HG02943 (cell line): ENCODE data around the gene ANKRD60.

Experiments
- ATAC-seq: cut with Tn5 transposase; IDR thresholded peaks from one replicate; pipeline ENCODE4 v1.9.1; 2021; ENCODE audit warnings: mild to moderate bottlenecking, low read depth, moderate library complexity; ENCODE audit not compliant: unreplicated experiment

ANKRD60 gene

DNA sequence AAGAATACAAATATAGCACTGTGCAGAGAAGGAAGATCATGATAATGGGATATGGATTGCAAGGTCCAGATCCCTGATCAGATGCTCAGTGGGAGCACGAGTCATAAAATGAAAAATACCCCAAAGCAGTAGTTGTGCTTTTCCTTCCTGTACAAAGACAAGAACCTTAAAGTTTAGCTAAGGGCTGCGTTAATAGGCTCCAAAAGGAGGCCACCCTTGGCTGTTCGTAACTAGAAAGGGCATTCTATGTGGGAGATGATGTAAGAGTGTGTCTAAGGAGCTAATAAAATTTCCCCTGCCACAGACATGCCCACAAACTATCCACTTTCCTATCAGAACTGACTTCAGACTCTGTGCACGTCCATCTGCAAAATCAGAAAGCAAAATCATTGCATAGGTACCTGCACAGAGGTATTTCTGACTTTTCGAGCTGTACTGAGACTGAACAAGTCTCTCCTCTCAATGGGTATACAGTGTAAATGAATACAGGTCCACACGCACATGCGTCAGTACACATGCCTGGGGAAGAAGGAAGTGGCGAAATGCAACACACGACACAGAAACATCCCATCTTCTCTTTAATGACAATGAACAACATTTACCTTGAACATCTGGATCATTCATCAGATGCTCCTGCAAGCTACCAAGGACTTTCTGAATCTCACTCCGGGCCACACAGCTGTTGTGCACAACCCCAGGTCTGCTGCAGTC lies 16.9 kb upstream of the ANKRD60 start:
- no peak for ATAC-seq

DNA sequence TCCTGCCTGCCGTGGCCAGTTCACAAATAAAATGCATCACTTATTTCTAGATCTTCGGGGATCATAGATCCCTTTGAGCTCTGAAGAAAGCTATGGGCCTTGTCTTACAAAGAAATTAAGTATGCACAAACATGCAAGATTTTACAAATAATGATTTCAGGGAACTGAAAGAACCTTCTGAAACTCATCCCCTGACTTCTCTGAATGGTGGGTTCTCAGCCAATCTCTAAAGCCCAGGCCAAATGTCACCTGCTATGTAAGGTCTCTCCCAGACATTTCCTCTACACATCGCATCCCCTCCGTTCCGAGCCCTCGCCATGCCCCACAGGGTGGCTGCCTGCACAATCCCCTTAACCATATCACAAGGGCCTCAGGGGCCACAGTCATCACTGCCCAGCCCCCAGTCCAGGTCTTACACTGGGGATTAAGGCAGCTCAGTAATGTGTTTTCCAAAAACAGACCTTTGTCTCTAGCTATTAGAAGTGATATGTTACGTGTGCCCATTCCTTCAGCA lies 16.1 kb upstream of the ANKRD60 start:
- ATAC-seq, result no peak

DNA sequence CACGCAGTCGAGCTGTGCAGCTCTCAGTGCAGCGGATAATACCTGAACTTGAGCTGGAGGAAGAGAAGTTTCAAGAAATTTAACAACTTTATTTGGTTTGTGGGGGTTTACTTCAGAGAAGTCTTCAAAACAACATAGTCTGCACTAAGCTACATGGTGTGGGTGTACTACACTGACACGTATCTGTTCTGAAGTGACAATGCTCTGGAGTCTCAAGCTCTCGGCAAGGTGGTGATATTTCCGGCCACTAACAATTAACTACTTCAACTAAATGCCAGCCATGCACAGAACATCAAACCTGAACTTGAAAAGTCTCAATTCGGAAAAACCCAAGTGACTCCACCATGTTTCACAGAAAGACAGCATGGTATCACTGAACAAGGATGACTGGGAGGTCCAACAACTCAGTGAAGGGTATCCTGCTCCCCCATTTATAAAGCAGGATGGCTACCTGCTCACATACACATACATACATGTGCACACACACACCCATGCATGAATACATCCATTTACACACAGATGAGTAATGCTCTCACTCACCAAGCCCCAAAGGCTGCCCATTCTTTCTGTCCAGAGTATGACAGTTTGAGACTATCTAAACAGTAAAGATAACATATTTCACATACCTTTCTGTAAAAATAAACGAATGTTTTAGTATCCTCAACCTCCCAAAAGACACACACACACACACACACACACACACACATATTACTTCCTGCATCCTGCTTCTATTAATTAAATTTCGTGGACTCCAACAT lies 15.4 kb upstream of the ANKRD60 start:
- no peak for ATAC-seq

DNA sequence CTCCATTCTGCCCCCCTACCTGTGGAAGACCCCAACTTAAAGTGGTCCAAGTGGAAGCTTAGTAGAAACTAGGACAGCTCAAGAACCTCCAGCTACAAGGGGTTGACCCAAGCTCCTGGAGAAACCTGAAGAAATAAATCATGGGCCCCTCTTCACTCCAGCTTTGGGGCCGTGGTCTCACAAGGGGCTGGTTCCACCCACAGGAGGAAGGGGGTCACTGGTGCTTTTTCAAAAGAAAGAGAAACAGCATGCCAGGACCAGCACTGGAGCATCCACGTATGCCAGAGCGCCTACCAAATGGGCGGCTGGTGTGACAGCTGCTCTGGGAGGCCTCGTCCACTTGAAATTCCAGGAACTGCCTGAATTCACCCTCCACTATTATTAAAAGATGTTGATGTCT lies 14.4 kb upstream of the ANKRD60 start:
- ATAC-seq, result no peak

DNA sequence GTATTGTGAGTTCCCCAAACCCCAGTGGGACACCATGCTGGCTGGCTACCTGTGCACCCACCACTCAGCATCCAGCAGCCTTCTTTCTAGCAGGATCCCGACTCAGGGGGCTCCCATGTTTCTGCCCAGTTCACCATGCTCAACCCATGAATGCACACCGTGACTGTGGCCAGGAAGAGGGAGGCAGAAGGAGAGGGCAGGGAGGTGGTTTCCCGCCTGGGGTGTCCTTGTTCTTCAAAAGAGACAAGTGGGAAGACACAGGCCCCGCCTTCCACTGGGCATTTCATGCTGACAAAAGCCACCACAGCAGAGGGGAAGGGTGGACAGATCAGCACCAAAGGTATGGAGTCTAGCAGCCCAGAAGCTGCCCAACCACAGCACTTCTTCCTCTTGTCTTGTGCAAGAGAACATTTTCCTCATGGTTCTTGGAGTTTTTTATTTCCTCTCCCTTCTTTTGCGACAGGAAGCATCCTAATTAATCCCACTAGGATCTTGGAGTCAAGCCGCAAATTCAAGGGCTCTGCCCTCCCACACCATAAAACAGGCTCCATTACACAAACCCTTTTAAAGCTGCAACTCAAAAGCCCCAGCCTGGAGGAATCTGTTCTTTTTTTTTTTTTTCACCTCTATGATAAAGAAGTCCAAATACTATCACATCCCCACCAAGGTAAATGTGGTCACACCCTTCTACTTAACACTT lies 13.5 kb upstream of the ANKRD60 start:
- no peak for ATAC-seq

DNA sequence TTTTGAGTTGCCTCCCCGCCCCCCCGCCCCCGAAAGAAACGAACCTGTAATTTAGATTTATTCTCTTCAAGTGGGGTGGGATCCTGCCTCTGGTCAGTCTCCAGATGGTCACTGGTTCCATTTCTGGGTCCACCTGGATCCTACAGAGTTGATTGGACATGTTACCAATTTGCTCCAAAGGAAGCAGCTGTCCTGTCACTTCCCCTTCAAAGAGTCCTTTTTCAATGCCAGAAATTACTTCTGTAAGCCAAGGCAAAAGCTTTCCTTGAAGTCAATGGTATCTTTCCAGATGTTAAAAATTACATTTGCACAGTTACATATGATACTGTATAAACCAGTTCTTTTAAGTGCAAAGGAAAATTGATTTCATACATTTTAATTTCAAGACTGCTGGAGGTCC lies 12.0 kb upstream of the ANKRD60 start:
- ATAC-seq, result no peak

DNA sequence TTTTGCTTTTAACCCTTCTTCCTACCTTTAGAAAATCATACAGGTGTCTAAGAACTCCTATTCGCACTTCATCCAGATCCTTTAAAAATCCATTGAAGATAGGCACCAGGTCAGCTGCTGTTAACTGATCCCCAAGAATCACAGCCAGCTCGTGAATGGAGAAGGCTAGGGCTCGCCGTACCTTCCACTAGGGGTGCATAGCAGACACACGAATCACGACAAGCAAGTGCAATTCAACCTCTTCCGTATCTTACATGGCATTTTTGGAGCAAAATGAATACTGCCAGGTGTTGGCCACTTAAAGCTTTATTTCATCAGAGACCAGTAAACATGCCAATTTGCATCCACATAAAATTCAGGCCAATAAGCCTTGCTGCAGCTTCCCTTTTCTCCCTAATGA lies 10.8 kb upstream of the ANKRD60 start:
- no peak for ATAC-seq

DNA sequence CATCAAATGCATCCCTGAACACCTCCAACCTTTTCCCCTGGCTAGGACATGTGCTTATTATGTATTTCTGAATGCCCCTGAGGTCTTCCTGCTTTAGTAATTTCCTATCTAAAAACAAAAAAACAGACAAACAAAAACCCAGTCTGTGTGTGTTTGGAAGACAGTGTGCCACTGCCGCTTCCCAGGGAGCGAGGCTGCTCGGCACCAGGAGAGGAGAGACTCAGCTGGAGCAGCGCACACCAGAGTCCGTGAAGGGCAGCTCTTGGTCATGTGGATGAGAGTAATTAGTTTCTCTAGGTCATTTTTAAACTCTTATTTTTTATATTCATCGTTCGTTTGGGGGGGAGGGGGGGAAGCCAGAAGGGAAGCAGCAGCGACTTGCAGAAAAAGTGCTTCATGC lies 10.0 kb upstream of the ANKRD60 start:
- ATAC-seq, result no peak

DNA sequence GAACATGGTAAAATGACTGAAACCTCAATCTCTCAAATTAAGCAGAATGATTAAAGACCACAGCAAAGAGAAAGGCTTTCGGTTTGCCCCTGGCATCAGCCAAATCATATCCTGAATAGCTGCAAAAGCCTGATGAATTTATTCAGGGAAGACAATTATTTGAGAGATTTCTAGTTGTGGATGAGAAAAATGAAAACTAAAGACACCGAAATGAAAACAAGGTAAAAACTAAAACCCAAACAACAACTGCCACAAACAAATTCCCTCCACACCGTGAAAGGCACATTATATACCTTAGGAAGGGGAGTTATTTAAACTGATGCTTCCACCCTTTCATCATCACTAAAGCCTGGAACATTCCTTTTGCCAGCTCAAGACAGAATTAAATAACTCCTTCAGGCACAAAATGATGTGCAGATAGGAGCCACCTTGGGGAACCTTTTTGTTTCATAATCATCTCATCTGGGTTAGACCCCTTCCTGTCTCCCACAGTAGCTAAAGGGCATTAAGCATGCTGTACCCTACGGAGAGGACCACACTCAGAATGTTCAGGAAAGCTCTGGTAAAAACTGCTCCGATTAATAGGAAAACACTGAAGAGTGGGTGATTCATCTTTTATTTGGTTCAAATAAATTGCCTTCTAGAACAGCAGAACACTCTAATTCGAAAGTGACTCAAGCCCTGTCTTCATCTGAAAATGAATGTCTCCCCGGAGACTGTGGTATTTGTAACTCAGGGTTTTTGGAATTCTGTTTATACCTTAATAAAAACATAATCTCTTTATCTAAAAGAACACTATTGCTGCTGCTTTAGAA lies 9.1 kb upstream of the ANKRD60 start:
- no peak for ATAC-seq

DNA sequence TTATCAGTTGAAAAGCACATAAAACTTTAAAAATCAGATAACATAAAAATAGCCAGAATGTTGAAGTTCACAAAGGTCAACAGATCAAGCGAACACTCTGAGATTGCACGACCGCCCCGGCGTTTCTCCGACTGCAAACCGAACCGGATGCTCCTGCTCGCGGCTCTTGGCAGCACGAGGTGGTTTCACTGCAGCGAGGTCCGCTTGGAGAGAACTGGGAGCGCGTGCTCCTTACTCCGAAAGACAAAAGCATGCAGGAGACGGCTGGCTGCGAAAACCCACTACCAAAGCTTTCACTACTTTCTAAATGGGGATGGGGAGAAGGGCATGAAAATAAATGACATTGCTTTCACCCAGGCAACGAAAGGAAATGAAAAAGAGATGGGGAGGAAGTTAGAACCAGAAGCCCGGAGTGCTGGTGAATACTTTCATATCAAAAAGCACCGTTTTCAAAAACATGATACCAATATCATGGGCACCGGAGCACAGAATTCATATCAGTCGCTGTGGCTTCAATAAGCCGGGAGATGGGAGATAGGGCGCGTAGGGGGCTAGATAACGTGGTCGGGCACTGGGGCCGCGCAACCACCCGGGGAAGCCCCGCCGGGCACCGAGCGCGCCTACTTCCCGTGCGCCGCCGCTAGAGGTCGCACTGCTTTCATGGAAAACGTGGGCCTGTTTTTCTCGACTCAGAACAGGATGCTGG lies 8.3 kb upstream of the ANKRD60 start:
- peak; percentile 68 for ATAC-seq

DNA sequence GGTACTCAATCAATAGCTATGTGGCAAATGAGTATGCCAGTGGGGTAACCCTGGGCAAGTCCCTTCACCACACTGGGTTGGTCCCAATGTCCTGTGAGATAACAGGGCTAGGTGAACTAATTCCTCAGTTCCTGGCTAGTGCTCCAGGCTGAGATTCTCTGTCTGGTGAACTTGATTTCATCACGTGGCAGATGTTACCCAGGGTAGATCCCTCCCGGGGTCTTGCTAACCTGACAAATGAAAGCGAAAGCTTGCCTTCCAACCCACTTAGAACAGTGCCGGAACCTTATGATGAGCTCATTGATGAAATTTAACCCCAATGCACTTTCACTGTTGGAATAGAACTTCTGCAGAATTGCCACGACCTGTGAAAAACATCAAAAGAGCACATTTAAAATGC lies 6.6 kb upstream of the ANKRD60 start:
- no peak for ATAC-seq

DNA sequence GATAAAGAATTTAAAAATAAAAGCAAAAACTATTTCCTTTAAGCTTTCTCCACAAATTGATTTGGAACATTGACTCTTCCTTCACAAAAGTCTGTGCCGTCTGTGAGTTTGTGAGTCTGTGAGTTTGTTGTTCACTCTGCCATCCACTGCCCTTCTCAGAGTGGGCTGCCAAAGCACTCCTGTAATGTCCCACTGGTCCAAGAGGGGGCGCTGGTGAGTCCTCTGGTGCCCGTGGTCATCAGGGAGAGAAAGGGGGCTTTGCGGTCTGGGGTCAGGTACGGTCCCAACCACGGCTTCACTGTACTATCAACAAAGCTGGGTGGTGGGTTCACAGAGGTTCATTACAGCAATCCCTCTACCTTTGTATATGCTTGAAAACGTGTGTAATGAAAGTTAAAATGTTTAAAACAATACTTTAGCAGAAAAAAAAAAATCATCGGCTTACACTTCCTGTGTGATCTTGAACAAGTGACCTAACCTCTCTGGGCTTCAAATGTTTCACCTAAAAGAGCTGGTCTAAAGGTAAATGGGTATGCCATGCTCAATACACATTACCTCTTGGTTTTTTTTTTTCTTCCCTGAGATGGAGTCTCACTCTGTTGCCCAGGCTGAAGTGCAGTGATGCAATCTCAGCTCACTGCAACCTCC lies 5.6 kb upstream of the ANKRD60 start:
- ATAC-seq, result no peak

DNA sequence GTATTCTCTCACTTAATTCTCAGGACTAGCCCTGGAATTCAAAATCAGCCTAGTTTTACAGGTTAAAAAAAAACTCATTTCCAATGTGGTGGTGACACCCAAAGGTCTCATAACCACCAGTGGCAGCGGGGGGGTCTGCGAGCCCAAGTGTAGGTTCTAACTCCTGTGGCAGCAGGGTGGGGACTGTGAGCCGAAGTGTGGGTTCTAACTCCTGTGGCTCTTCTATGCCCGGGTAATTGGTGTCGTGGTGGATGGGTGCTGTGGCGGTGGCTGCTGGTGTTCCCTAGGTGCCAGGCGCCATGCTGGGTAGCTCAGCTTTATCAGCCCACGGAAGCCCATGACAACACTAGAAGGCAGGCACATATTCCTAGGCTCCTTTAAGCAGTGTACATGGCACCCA lies 4.9 kb upstream of the ANKRD60 start:
- ATAC-seq, result no peak

DNA sequence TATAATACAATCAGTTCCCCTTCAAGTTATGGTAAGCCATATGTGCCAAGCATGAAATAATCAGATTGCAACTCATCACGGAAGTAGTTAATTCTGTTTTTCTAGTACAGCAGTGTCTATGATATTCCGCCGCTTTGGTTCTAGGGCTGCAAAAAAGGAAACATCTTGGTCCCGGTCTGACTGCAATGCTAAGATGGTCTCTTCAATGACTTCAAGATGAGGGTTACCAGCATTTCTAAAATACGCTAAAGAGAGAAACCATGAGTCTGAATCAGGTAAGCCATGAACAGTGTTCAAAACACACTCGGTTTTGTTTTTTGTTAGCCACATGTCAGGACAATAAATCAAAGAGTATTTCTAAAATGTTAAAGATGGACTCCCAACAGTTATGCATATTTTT lies 3.2 kb upstream of the ANKRD60 start:
- no peak for ATAC-seq

DNA sequence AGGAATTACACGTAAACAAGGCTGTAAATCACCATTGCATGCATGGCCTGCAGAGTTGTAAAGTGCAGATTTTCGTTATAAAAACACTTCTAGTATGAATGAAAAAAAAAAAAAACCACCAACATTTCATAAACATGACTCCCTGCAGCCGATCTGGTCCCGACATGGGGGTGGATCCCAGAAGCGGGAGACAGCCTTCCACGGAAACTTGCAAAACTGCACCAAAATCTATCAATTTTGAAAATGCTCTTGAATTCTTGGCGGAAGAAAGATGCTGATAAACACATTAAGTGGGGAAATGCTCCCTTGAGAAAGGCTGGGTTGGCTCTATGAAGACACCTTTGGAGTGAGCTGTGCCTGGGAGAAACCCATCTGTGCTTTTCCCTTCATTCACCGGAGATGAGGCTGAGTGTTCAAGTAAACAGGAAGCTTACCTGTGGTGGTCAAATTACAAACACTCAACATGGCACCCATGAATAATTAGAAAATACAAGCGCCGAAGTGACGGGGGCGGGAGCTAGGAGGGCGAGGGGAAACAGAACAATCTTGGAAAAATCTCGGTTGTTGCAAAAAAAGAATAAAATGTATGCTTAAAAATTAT lies 845 bp upstream of the ANKRD60 start:
- no peak for ATAC-seq

DNA sequence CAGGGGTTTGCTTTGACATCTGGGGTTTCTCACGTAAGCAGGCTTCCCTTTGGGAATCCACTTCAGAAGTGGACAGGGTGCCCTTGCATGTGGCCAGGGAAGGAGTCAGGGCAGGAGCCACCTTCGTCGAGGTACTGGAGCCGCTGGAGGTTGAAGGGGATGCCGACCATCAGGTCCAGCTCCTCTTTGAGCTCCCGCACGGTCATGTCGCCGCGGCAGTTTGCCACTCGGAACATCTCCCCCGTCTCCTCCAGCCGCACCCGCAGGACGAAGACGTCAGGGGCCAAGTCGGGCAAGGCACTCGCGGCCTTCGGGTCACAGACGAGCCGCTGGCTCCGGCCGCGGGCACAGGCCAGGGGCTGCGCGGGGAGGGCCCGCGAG lies 360 bp downstream of the ANKRD60 start:
- no peak for ATAC-seq

DNA sequence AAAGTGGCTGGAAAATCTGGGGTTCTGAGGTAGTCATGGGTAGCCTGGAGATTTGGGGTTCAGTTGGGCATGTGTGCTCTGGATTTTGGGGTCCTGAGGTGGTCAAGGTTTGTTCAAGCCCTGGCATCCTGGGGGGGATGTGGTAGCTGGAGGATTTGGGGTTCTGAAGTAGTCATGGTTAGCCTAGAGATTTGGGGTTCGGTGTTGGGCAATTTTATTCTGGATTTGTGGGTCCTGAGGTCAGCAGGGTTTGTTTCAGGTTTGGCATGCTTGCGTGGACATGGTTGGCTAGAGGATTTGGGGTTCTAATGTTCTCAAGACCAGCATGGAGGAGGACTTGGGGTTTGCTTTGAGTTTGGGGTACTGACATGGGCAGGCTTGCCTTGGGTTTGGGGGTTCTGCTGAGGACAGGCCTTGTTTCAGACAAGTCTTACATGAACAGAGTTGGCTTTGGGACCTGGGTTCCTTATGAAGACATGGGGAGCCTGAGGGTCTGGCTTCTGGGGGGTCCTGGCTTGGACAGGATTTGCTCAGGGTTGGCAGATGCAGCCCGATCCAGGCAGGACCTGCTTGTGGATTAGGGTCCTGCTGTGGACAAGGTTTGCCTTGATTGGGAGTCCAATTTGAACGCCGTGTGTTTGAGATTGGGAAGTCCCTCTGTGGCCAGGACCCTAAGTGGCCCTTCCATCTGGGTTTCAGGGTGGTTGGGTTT lies 906 bp downstream of the ANKRD60 start:
- no peak for ATAC-seq

DNA sequence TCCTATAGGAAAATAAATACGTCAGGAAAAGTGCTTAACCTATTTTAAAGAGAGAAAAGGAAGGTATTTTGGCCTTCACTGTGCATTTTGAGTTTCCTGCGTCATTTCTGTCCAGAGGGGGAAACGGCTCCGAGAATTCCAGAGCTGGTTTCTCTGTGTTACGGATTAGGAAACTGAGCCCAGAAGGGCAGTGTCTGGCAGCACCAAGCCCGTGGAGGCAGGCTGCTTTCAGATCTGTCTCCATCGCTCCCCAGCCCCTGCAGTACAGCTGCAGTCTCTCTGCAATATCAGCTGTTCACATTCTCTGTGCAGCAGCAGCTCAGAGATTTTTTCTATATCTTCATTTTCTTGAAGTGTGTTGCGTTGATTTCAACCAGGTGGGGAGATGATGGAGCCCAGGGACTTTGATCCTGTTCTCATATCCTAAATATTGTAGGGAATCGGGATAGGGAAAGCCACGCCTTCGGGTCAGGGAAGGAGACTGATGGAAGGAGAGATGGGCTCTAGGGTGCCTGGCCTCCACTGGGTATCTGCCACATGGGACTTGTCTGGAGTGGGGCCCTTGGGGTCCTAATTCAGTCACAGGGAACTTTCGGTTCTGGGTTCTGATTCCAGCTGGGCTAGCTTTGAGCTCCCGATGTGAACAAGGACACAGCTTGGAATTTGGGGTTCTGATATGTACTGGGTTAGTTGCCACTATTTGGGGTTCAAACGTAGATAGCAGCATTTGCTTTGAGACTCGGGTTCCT lies 2.8 kb downstream of the ANKRD60 start:
- ATAC-seq, result no peak
